ENCODE results near the gene SERPINE2.

Gene SERPINE2

GRCh38 chr2:223929571-223930102 is 109.4 kb downstream of the SERPINE2 start:
- intact Hi-C loops (cut with DNase I) = loop anchor here (2.0 kb wide), 1 partner anchor 27 kb away; the partner anchor contains the start of gene MRPL44
- DNase-seq = no peak

GRCh38 chr2:223928113-223929006 is 110.7 kb downstream of the SERPINE2 start:
- intact Hi-C loops (cut with DNase I) = no loop called here
- no peak for DNase-seq

- no peak for DNase-seq
- intact Hi-C loops (cut with DNase I) = no loop called here
These were observed 114.0 kb downstream of the SERPINE2 start for GRCh38 chr2:223925106-223925505.
